ENCODE measurements around the gene SLC52A3.

The SLC52A3 gene

GRCh38 chr20:771741-772464 is 3.6 kb upstream of the SLC52A3 start:
- in situ Hi-C loops (cut with MboI; ENCODE audit: low sequenced_read_pairs): no loop called here

GRCh38 chr20:770691-771090 is 2.4 kb upstream of the SLC52A3 start:
- in situ Hi-C loops (cut with MboI; ENCODE audit: low sequenced_read_pairs): no loop called here

- in situ Hi-C loops (cut with MboI; ENCODE audit: low sequenced_read_pairs): no loop called here
These were observed 1.4 kb downstream of the SLC52A3 start for GRCh38 chr20:766906-767305.

- in situ Hi-C loops (cut with MboI; ENCODE audit: low sequenced_read_pairs): no loop called here
These were observed 4.0 kb downstream of the SLC52A3 start for GRCh38 chr20:764255-764654.

GRCh38 chr20:761418-762381 is 6.6 kb downstream of the SLC52A3 start:
- in situ Hi-C loops (cut with MboI; ENCODE audit: low sequenced_read_pairs): no loop called here

GRCh38 chr20:760751-761417 is 7.4 kb downstream of the SLC52A3 start:
- in situ Hi-C loops (cut with MboI; ENCODE audit: low sequenced_read_pairs): no loop called here

- in situ Hi-C loops (cut with MboI; ENCODE audit: low sequenced_read_pairs): no loop called here
These were observed 10.8 kb downstream of the SLC52A3 start for GRCh38 chr20:757506-757905.

- in situ Hi-C loops (cut with MboI; ENCODE audit: low sequenced_read_pairs): no loop called here
These were observed 12.4 kb downstream of the SLC52A3 start for GRCh38 chr20:755941-756340.

- in situ Hi-C loops (cut with MboI; ENCODE audit: low sequenced_read_pairs): no loop called here
These were observed 13.4 kb downstream of the SLC52A3 start for GRCh38 chr20:754904-755303.

- in situ Hi-C loops (cut with MboI; ENCODE audit: low sequenced_read_pairs): no loop called here
These were observed 14.2 kb downstream of the SLC52A3 start for GRCh38 chr20:753897-754635.

- in situ Hi-C loops (cut with MboI; ENCODE audit: low sequenced_read_pairs): no loop called here
These were observed 15.2 kb downstream of the SLC52A3 start for GRCh38 chr20:753136-753535.

- in situ Hi-C loops (cut with MboI; ENCODE audit: low sequenced_read_pairs): no loop called here
These were observed 16.0 kb downstream of the SLC52A3 start for GRCh38 chr20:752291-752690.

GRCh38 chr20:751761-752160 is 16.5 kb downstream of the SLC52A3 start:
- in situ Hi-C loops (cut with MboI; ENCODE audit: low sequenced_read_pairs): no loop called here

GRCh38 chr20:750801-751200 is 17.5 kb downstream of the SLC52A3 start:
- in situ Hi-C loops (cut with MboI; ENCODE audit: low sequenced_read_pairs): no loop called here

- in situ Hi-C loops (cut with MboI; ENCODE audit: low sequenced_read_pairs): no loop called here
These were observed 22.5 kb downstream of the SLC52A3 start for GRCh38 chr20:745683-746301.

- in situ Hi-C loops (cut with MboI; ENCODE audit: low sequenced_read_pairs): no loop called here
These were observed 26.1 kb downstream of the SLC52A3 start for GRCh38 chr20:742156-742555.

GRCh38 chr20:741620-742019 is 26.7 kb downstream of the SLC52A3 start:
- in situ Hi-C loops (cut with MboI; ENCODE audit: low sequenced_read_pairs): no loop called here

- in situ Hi-C loops (cut with MboI; ENCODE audit: low sequenced_read_pairs): no loop called here
These were observed 28.1 kb downstream of the SLC52A3 start for GRCh38 chr20:740162-740561.

- in situ Hi-C loops (cut with MboI; ENCODE audit: low sequenced_read_pairs): loop anchor here (10.0 kb wide), 1 partner anchor 185 kb away; no protein-coding TSS in a partner anchor
These were observed 28.6 kb downstream of the SLC52A3 start for GRCh38 chr20:739736-740135.

GRCh38 chr20:733861-734260 is 34.4 kb downstream of the SLC52A3 start:
- in situ Hi-C loops (cut with MboI; ENCODE audit: low sequenced_read_pairs): loop anchor here (10.0 kb wide), 1 partner anchor 179 kb away; no protein-coding TSS in a partner anchor
